B cell (primary cell): ENCODE results near the gene HAPSTR1. TPM values are rescaled to one million over a fixed set of nuclear protein-coding genes. Genes with fewer than 3 reads are reported as not detected.
"Not testable (repeated sequence)": the region's sequence is repeated elsewhere in the genome, so short reads cannot be mapped to it uniquely, and the experiment has no call there.

Experiments
- ATAC-seq: fragments of 200-7000 bp; cut with Tn5 transposase; one replicate; pipeline ENCODE4 v1.10.0; 2021; ENCODE audit warnings: low read depth, mild to moderate bottlenecking, moderate number of reproducible peaks, moderate library complexity
- CTCF ChIA-PET: fragments of 350-600 bp; sonication (Branson Sonifier 250); formaldehyde crosslinking; loops from one replicate; lab custom pipeline; 2021; ENCODE audit warnings: antibody characterized with exemption, inconsistent platforms; lab: Charles Lee
- POLR2A ChIA-PET: fragments of 350-600 bp; sonication (Branson Sonifier 250); formaldehyde crosslinking; loops from one replicate; lab custom pipeline; 2021; ENCODE audit warnings: antibody characterized with exemption; lab: Charles Lee
- DNase-seq: peaks from one replicate; pipeline ENCODE4 v3.0.0; 2013
- H2AFZ ChIP-seq: 2 replicates; pipeline ENCODE4 v1.6.1; 2012; ENCODE audit warnings: mild to moderate bottlenecking, low read depth, low read length; ENCODE audit not compliant: insufficient read depth, poor library complexity, severe bottlenecking
- H3K27ac ChIP-seq, 2 donors: 1 replicate in 1 of 2; 2 replicates in 1 of 2; pipeline ENCODE4 v1.5.1; 2012 to 2013; ENCODE audit warnings: low read length in 2 of 2, mild to moderate bottlenecking in 2 of 2, moderate library complexity in 1 of 2
- H3K27me3 ChIP-seq, 4 experiments: fragments of 200-600 bp in 1 of 4; sonication (generic) in 1 of 4; replicated peaks in 1 of 4; 1 replicate in 2 of 4; 2 replicates in 2 of 4; pipeline versions ENCODE4 v1.6.1 to v1.7.0; 2013 to 2016; ENCODE audit warnings: low read length in 3 of 4, mild to moderate bottlenecking in 2 of 4, mixed read lengths in 1 of 4, moderate library complexity in 1 of 4; ENCODE audit not compliant: insufficient read depth in 4 of 4, control insufficient read depth in 3 of 4; ENCODE audit errors: control extremely low read depth in 1 of 4
- H3K36me3 ChIP-seq, 2 experiments: replicated peaks in 1 of 2; 1 replicate in 1 of 2; 2 replicates in 1 of 2; pipeline versions ENCODE4 v1.6.1 to v1.7.1; 2013; ENCODE audit warnings: low read length in 1 of 2; ENCODE audit not compliant: insufficient read depth in 2 of 2, control insufficient read depth in 1 of 2; ENCODE audit errors: control extremely low read depth in 1 of 2, extremely low read depth in 1 of 2
- H3K4me1 ChIP-seq, 2 donors: fragments of 200-600 bp in 1 of 2; sonication (generic) in 1 of 2; 1 replicate in 1 of 2; 2 replicates in 1 of 2; pipeline versions ENCODE4 v1.5.1 to v1.6.1; 2013 to 2017; ENCODE audit warnings: low read length in 2 of 2; ENCODE audit not compliant: control insufficient read depth in 2 of 2, insufficient read depth in 2 of 2
- H3K4me2 ChIP-seq: replicated peaks from 2 replicates; pipeline ENCODE3; 2012; ENCODE audit warnings: mild to moderate bottlenecking, low read depth, low read length; ENCODE audit not compliant: poor library complexity, severe bottlenecking
- H3K4me3 ChIP-seq, 5 experiments: fragments of 200-600 bp in 1 of 5; sonication (generic) in 1 of 5; 1 replicate in 3 of 5; 2 replicates in 2 of 5; pipeline versions ENCODE4 v1.5.1 to v1.7.0; 2011 to 2016; ENCODE audit warnings: low read length in 4 of 5, mild to moderate bottlenecking in 4 of 5, low read depth in 2 of 5, control low read depth in 1 of 5, moderate library complexity in 1 of 5; ENCODE audit not compliant: insufficient read depth in 1 of 5; ENCODE audit errors: control extremely low read depth in 1 of 5, extremely low read depth in 1 of 5
- H3K79me2 ChIP-seq: fragments of 200-600 bp; sonication (generic); one replicate; pipeline ENCODE4 v1.6.0; 2016; ENCODE audit warnings: low read length; ENCODE audit not compliant: control insufficient read depth, insufficient read depth
- H3K9ac ChIP-seq: fragments of 200-600 bp; sonication (generic); 2 replicates; pipeline ENCODE4 v1.6.1; 2017; ENCODE audit warnings: mild to moderate bottlenecking, low read length, moderate library complexity
- H3K9me3 ChIP-seq, 3 donors: one replicate each; pipeline versions ENCODE4 v1.6.1 to v1.7.1; 2013; ENCODE audit warnings: low read length in 2 of 3; ENCODE audit not compliant: control insufficient read depth in 2 of 3, insufficient read depth in 1 of 3; ENCODE audit errors: control extremely low read depth in 1 of 3
- H4K20me1 ChIP-seq: 2 replicates; pipeline ENCODE4 v1.6.0; 2012; ENCODE audit warnings: mild to moderate bottlenecking, low read length; ENCODE audit not compliant: insufficient read depth, control insufficient read depth, poor library complexity, severe bottlenecking
- H3K27ac Mint-ChIP-seq: one replicate; pipeline ENCODE4 v1.8.0; 2021; ENCODE audit warnings: mixed read lengths
- H3K27me3 Mint-ChIP-seq: one replicate; pipeline ENCODE4 v1.8.0; 2021; ENCODE audit warnings: mixed read lengths
- H3K4me1 Mint-ChIP-seq: one replicate; pipeline ENCODE4 v1.8.0; 2021; ENCODE audit warnings: mixed read lengths
- H3K4me3 Mint-ChIP-seq: one replicate; pipeline ENCODE4 v1.8.0; 2021; ENCODE audit warnings: mixed read lengths
- H3K9me3 Mint-ChIP-seq: one replicate; pipeline ENCODE4 v1.8.0; 2022; ENCODE audit warnings: mixed read lengths; ENCODE audit not compliant: insufficient read depth
- EZH2 ChIP-seq: IDR thresholded peaks from 2 replicates; pipeline ENCODE4 v1.6.1; 2012; ENCODE audit warnings: borderline replicate concordance, low read depth, mild to moderate bottlenecking, moderate library complexity, low read length; ENCODE audit not compliant: insufficient read depth, poor library complexity, severe bottlenecking
- WGBS: methylation state at CpG from one replicate; pipeline ENCODE4 v1.1.5; 2013; ENCODE audit warnings: missing lambda C conversion rate; ENCODE audit not compliant: insufficient coverage; 5-methylcytosine and 5-hydroxymethylcytosine counted together
- intact Hi-C: fragments of 100-400 bp; cut with micrococcal nuclease; formaldehyde crosslinking; loops from one replicate; pipeline ENCODE4 v1.10.0; 2022
- polyA plus RNA-seq: library from polyadenylated mRNA; depleted of rRNA; stranded (reverse); fragments of >200 nt; gene quantifications from 2 replicates; pipeline ENCODE4 v1.2.3, GENCODE V29; 2012
- total RNA-seq, 2 donors: library from RNA; stranded (reverse); fragments of 120-200 nt in 1 of 2; gene quantifications; 1 replicate in 1 of 2; 2 replicates in 1 of 2; pipeline versions ENCODE4 v1.2.3 to v1.2.4, GENCODE V29; 2013 to 2022
- TF ChIP-seq, protein P1 (sequence below): fragments of 200-600 bp; IDR thresholded peaks from one replicate; pipeline ENCODE4 v1.8.0; 2022; ENCODE audit warnings: antibody characterized with exemption, mild to moderate bottlenecking

The HAPSTR1 gene
- total and polyA plus RNA-seq, 2 donors (not counting 1 experiment from before 2014, with no cell fraction given), result 35.5 to 99.2 TPM

- Mint-ChIP-seq H3K4me1 (peaks cover 25% of the 10 kb centered on the region), H3K27me3 (no peaks in the 10 kb centered on the region), H3K4me3 (no peak overlapping the region), H3K27ac (no peak overlapping the region), H3K9me3 (no peaks in the 10 kb centered on the region)
- POLR2A ChIA-PET, result no interaction called here
- Histone ChIP-seq H3K9ac (no peak overlapping the region), H3K79me2 (no peaks in the 10 kb centered on the region), H2AFZ (no peak overlapping the region), H3K27me3 (no peaks in the 10 kb centered on the region), H3K4me3 (no peak overlapping the region), H3K4me2 (no peak overlapping the region), H3K27ac (no peak overlapping the region), H3K9me3 (peaks cover 0 to 8% (median 4%) of the 10 kb centered on the region in 3 donors), H3K4me1 (peaks cover 21 to 24% of the 10 kb centered on the region in 2 donors), H3K36me3 (no peaks in the 10 kb centered on the region), H4K20me1 (no peaks in the 10 kb centered on the region)
- no peak for DNase-seq
- WGBS, result 86% methylated on average over 1 of the region's 6 CpGs
- intact Hi-C loops, result no loop called here
- CTCF ChIA-PET, result no interaction called here
- TF ChIP-seq EZH2, result no peak
- TF ChIP-seq, protein P1, sequence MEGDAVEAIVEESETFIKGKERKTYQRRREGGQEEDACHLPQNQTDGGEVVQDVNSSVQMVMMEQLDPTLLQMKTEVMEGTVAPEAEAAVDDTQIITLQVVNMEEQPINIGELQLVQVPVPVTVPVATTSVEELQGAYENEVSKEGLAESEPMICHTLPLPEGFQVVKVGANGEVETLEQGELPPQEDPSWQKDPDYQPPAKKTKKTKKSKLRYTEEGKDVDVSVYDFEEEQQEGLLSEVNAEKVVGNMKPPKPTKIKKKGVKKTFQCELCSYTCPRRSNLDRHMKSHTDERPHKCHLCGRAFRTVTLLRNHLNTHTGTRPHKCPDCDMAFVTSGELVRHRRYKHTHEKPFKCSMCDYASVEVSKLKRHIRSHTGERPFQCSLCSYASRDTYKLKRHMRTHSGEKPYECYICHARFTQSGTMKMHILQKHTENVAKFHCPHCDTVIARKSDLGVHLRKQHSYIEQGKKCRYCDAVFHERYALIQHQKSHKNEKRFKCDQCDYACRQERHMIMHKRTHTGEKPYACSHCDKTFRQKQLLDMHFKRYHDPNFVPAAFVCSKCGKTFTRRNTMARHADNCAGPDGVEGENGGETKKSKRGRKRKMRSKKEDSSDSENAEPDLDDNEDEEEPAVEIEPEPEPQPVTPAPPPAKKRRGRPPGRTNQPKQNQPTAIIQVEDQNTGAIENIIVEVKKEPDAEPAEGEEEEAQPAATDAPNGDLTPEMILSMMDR, result no peak
- ATAC-seq, result no peak
Observed at GRCh38 chr16:9081843-9082242, 9.6 kb upstream of the HAPSTR1 start.

DNA sequence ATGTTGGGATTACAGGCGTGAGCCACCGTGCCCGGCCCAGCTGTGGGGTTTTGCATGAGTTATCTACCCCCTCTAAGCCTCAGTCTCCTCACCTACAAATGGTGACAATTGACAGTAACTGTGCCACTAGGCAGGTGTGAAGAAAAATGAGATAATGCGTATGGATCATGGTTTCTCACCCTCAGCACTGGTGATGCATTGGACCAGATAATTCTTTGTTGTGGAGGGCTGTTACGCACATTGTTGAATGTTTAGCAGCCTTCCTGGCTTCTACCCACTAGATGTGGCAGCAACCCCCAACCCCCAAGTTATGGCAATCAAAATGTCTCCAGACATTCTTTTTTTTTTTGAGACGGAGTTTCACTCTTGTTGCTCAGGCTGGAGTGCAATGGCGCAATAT is 9.0 kb upstream of the HAPSTR1 start:
- TF ChIP-seq, protein P1, result no peak
- TF ChIP-seq EZH2, result no peak
- Histone ChIP-seq H3K79me2 (no peaks in the 10 kb centered on the region), H3K4me1 (peaks cover 16 to 19% of the 10 kb centered on the region in 2 donors), H3K4me3 (no peak overlapping the region), H3K27ac (no peak overlapping the region), H3K9ac (no peak overlapping the region), H3K36me3 (no peaks in the 10 kb centered on the region), H4K20me1 (no peaks in the 10 kb centered on the region), H3K4me2 (no peak overlapping the region), H3K27me3 (no peaks in the 10 kb centered on the region), H2AFZ (no peak overlapping the region), H3K9me3 (peaks cover 0 to 8% (median 4%) of the 10 kb centered on the region in 3 donors)
- no peak overlapping the region for H3K27ac Mint-ChIP-seq
- CTCF ChIA-PET, result no interaction called here
- no peaks in the 10 kb centered on the region for H3K9me3 Mint-ChIP-seq
- DNase-seq (no peak), ATAC-seq (no peak)
- WGBS, result no CpG with 5 or more reads among the region's 7 CpGs
- no peak overlapping the region for H3K4me3 Mint-ChIP-seq
- no peaks in the 10 kb centered on the region for H3K27me3 Mint-ChIP-seq
- POLR2A ChIA-PET, result no interaction called here
- intact Hi-C loops, result no loop called here
- peaks cover 20% of the 10 kb centered on the region for H3K4me1 Mint-ChIP-seq

DNA sequence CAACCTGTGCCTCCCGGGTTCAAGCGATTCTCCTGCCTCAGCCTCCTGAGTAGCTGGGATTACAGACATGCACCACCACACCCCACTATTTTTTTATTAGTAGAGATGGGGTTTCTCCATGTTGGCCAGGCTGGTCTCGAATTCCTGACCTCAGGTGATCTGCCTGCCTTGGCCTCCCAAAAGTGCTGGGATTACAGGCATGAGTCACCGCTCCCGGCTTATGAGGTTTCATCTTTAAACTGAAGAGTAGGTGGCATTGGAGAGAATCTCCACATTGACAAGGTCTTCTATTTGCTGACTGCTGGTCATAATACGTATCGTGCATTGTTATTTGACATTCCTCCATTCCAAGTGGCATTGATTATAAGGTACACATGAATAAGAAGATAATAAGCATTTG is 3.7 kb upstream of the HAPSTR1 start:
- H3K36me3 ChIP-seq, H3K27ac Mint-ChIP-seq, H3K4me3 Mint-ChIP-seq, H3K4me2 ChIP-seq, ATAC-seq, H2AFZ ChIP-seq, intact Hi-C loops, H3K27me3 ChIP-seq, H3K4me1 ChIP-seq, H3K27ac ChIP-seq, H3K9ac ChIP-seq, H3K4me3 ChIP-seq, H4K20me1 ChIP-seq, DNase-seq, H3K27me3 Mint-ChIP-seq, H3K9me3 Mint-ChIP-seq, H3K9me3 ChIP-seq: not testable (repeated sequence)
- POLR2A ChIA-PET, result interaction anchor here (0.7 kb wide), 1 partner anchor 93 kb away, joined by 5 read pairs; no protein-coding TSS in a partner anchor
- peaks cover 11% of the 10 kb centered on the region for H3K79me2 ChIP-seq
- WGBS, result 100% methylated on average over 3 of the region's 7 CpGs
- CTCF ChIA-PET, result interaction anchor here (0.7 kb wide), 1 partner anchor 21 kb away, joined by 4 read pairs; no protein-coding TSS in a partner anchor
- H3K4me1 Mint-ChIP-seq, result peaks cover 12% of the 10 kb centered on the region
